ENCODE measurements around the gene TRPM2.

The TRPM2 gene

GRCh38 chr21:44405948-44406872, 52.8 kb downstream of the TRPM2 start:
- H3K27ac Mint-ChIP-seq = no peak overlapping the region
- TF ChIP-seq CTCF (IDR thresholded peaks at IDR 0.05) = no peak

GRCh38 chr21:44406953-44407352, 53.5 kb downstream of the TRPM2 start:
- H3K4me3 Mint-ChIP-seq = no peak overlapping the region
- H3K9me3 Mint-ChIP-seq = peaks cover 31% of the 10 kb centered on the region
- peaks cover 5% of the 10 kb centered on the region for H3K27me3 Mint-ChIP-seq (ENCODE audit: low read depth, poor library complexity)
- no peak overlapping the region for H3K27ac Mint-ChIP-seq
- no peaks in the 10 kb centered on the region for H3K36me3 Mint-ChIP-seq (ENCODE audit: low read depth)
- DNase-seq = no peak
- H3K4me1 Mint-ChIP-seq = no peaks in the 10 kb centered on the region
- TF ChIP-seq CTCF (IDR thresholded peaks at IDR 0.05) = no peak

More at GRCh38 chr21:44405948-44406872, 52.8 kb downstream of the TRPM2 start:
- peaks cover 31% of the 10 kb centered on the region for H3K9me3 Mint-ChIP-seq
- H3K4me3 Mint-ChIP-seq = no peak overlapping the region
- no peaks in the 10 kb centered on the region for H3K4me1 Mint-ChIP-seq
- H3K36me3 Mint-ChIP-seq (ENCODE audit: low read depth) = no peaks in the 10 kb centered on the region
- DNase-seq = no peak
- no peaks in the 10 kb centered on the region for H3K27me3 Mint-ChIP-seq (ENCODE audit: low read depth, poor library complexity)

DNA sequence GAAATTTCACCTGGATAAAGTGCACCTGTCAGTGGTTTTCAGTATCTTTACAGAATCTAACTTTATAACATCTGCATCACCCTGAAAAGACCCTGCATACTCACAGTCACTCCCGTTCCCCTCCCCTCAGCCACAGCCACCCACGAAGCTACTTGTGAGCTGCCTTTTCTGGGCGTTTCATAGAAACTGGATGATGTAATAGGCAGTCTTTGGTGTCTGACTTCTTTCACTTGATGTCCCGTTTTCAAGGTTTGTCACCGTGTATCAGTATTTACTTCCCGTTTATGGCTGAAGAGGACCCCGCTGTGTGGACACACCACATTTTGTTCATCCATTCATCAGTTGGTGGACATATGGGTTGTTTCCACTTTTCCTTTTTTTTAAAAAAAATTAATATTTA, 54.1 kb downstream of the TRPM2 start:
- Mint-ChIP-seq H3K27me3 (ENCODE audit: low read depth, poor library complexity) (peaks cover 5% of the 10 kb centered on the region), H3K4me1 (no peaks in the 10 kb centered on the region)

DNA sequence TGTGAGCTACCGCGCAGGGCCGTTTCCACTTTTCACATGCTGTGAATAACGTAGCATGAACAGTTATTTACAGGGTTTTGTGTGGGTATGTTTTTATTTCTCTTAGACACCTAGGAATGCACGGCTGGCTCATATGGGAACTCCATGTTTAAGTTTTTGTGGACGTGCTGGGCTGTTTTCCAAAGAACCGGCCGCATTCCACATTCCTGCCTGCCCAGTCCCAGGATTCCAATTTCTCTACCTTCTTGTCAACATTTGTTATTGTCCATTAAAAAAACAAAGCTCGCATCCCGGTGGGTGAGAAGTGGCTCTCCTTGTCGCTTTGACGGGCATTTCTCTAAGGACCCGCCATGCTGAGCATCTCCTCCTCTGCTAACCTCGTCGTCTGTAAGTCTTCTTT, 54.8 kb downstream of the TRPM2 start:
- Mint-ChIP-seq H3K27ac (no peak overlapping the region), H3K4me1 (no peaks in the 10 kb centered on the region), H3K9me3 (peaks cover 31% of the 10 kb centered on the region), H3K36me3 (ENCODE audit: low read depth) (no peaks in the 10 kb centered on the region), H3K4me3 (no peak overlapping the region), H3K27me3 (ENCODE audit: low read depth, poor library complexity) (peaks cover 5% of the 10 kb centered on the region)
- DNase-seq = no peak
- no peak for TF ChIP-seq CTCF (IDR thresholded peaks at IDR 0.05)

More for the DNA sequence above, 54.1 kb downstream of the TRPM2 start:
- H3K27ac Mint-ChIP-seq = no peak overlapping the region
- no peak for DNase-seq
- H3K4me3 Mint-ChIP-seq = no peak overlapping the region
- TF ChIP-seq CTCF (IDR thresholded peaks at IDR 0.05) = no peak
- H3K9me3 Mint-ChIP-seq = peaks cover 31% of the 10 kb centered on the region
- H3K36me3 Mint-ChIP-seq (ENCODE audit: low read depth) = no peaks in the 10 kb centered on the region

DNA sequence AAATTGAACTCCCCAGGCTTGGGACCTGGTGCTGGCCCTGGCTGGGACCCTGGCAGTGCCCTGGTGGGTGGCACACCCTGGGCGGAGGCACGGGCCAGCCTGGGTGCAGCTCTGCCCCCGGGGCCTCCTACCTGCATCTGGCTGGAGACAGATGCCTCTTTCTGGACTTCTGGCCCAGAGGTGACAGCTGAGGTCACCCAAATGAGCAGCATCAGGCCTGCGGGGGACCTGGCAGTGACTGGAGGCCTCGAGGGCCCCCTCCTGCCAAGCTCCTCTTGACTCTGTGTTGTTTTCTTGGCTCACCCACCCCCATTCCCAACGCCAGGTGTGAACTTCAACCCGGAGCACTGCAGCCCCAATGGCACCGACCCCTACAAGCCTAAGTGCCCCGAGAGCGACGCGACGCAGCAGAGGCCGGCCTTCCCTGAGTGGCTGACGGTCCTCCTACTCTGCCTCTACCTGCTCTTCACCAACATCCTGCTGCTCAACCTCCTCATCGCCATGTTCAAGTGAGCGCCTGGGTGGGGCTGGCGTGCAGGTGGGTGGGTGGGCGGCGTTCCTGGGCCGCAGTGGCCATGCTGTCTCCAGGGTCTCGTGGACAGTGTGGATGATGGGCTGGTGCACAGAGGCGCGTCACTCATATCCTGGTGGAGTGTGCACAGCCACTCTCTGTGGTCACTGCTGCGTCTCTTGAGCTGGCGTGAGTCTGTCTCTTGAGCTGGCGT, 60.3 kb downstream of the TRPM2 start:
- DNase-seq = no peak
- Mint-ChIP-seq H3K4me3 (no peak overlapping the region), H3K27ac (peak overlapping the region; percentile 32), H3K9me3 (peaks cover 6% of the 10 kb centered on the region), H3K4me1 (no peaks in the 10 kb centered on the region), H3K27me3 (ENCODE audit: low read depth, poor library complexity) (peaks cover 13% of the 10 kb centered on the region), H3K36me3 (ENCODE audit: low read depth) (no peaks in the 10 kb centered on the region)
- no peak for TF ChIP-seq CTCF (IDR thresholded peaks at IDR 0.05)

Data from nephron progenitor cell (in vitro differentiated cells).